Endothelial cell of umbilical vein (primary cell): ENCODE measurements around the gene SARS2. TPM values are rescaled to one million over a fixed set of nuclear protein-coding genes. Genes with fewer than 3 reads are reported as not detected.

Experiments used
- BruUV-seq: library from RNA; stranded (reverse); fragments of 400-500 nt; replicated peaks from 2 replicates; lab custom pipeline; 2021; lab: Mats Ljungman, UMichigan
- CTCF ChIA-PET: fragments of 300-600, 350-600 bp; sonication (Branson Sonifier 250); formaldehyde crosslinking; loops from one replicate; lab custom pipeline; 2021; ENCODE audit warnings: antibody characterized with exemption, inconsistent platforms; lab: Charles Lee
- POLR2A ChIA-PET: fragments of 300-600, 350-600 bp; sonication (Branson Sonifier 250); formaldehyde crosslinking; loops from one replicate; lab custom pipeline; 2021; ENCODE audit warnings: antibody characterized with exemption, inconsistent platforms; lab: Charles Lee
- DNase-seq: peaks from one replicate; pipeline ENCODE4 v3.0.0-alpha.2; 2011; ENCODE audit warnings: low read depth, low spot score
- FAIRE-seq: peaks from 2 replicates; lab custom pipeline; 2011; peaks lifted over from hg19 to GRCh38; lab: Jason Lieb, UNC
- H2AFZ ChIP-seq: 2 replicates; pipeline ENCODE4 v1.6.0; 2012; ENCODE audit warnings: low read depth, low read length, control low read depth, inconsistent platforms
- H3K27ac ChIP-seq: 2 replicates; pipeline ENCODE4 v1.5.1; 2011; ENCODE audit warnings: low read depth, mild to moderate bottlenecking, control low read depth, low read length, moderate library complexity; ENCODE audit not compliant: insufficient read depth
- H3K27me3 ChIP-seq, 2 experiments: 2 replicates each; pipeline versions ENCODE4 v1.6.0 to v1.6.1; 2011; ENCODE audit warnings: low read length in 2 of 2, mixed read lengths in 1 of 2; ENCODE audit not compliant: control insufficient read depth in 2 of 2, insufficient read depth in 2 of 2
- H3K36me3 ChIP-seq, 2 experiments: 2 replicates in 1 of 2; 3 replicates in 1 of 2; pipeline ENCODE4 v1.5.1; 2011; ENCODE audit warnings: low read length in 2 of 2, mild to moderate bottlenecking in 1 of 2, moderate library complexity in 1 of 2; ENCODE audit not compliant: control insufficient read depth in 2 of 2, insufficient read depth in 2 of 2; ENCODE audit errors: extremely low read depth in 1 of 2
- H3K4me1 ChIP-seq: 3 replicates; pipeline ENCODE4 v1.5.1; 2011; ENCODE audit warnings: mild to moderate bottlenecking, low read length; ENCODE audit not compliant: control insufficient read depth, insufficient read depth; ENCODE audit errors: extremely low read depth
- H3K4me2 ChIP-seq: 2 replicates; pipeline ENCODE4 v1.6.1; 2011; ENCODE audit warnings: low read length, control low read depth, mixed read lengths; ENCODE audit not compliant: insufficient read depth
- H3K4me3 ChIP-seq, 3 experiments: fragments of 200-600 bp in 1 of 3; sonication (generic), shearing (Covaris generic) in 1 of 3; replicated peaks in 1 of 3; 2 replicates each; pipeline ENCODE4 v1.5.1; 2011 to 2016; ENCODE audit warnings: control low read depth in 3 of 3, low read length in 3 of 3, mild to moderate bottlenecking in 2 of 3, inconsistent platforms in 1 of 3, low read depth in 1 of 3, moderate library complexity in 1 of 3; ENCODE audit not compliant: insufficient read depth in 1 of 3
- H3K79me2 ChIP-seq: 2 replicates; pipeline ENCODE4 v1.6.0; 2012; ENCODE audit warnings: low read length, inconsistent platforms; ENCODE audit not compliant: control insufficient read depth, insufficient read depth
- H3K9ac ChIP-seq: replicated peaks from 2 replicates; pipeline ENCODE3; 2011; ENCODE audit warnings: low read length, control low read depth; ENCODE audit not compliant: insufficient read depth; ENCODE audit errors: extremely low read depth
- H3K9me1 ChIP-seq: replicated peaks from 3 replicates; pipeline ENCODE4 v1.6.0; 2011; ENCODE audit warnings: mild to moderate bottlenecking, low read length; ENCODE audit not compliant: control insufficient read depth, insufficient read depth; ENCODE audit errors: extremely low read depth
- H3K9me3 ChIP-seq: replicated peaks from 2 replicates; pipeline ENCODE4 v1.5.1; 2012; ENCODE audit warnings: low read length, inconsistent platforms; ENCODE audit not compliant: control insufficient read depth, insufficient read depth
- H4K20me1 ChIP-seq: replicated peaks from 2 replicates; pipeline ENCODE3; 2011; ENCODE audit warnings: mild to moderate bottlenecking, low read length; ENCODE audit not compliant: control insufficient read depth, insufficient read depth; ENCODE audit errors: extremely low read depth
- EZH2 ChIP-seq: IDR thresholded peaks from 2 replicates; pipeline ENCODE4 v1.6.1; 2012; ENCODE audit warnings: borderline replicate concordance, low read depth, mild to moderate bottlenecking, moderate library complexity, low read length, inconsistent platforms; ENCODE audit not compliant: severe bottlenecking
- FOS ChIP-seq: IDR thresholded peaks from 2 replicates; pipeline ENCODE4 v1.6.1; 2011; ENCODE audit warnings: mild to moderate bottlenecking, low read length, moderate library complexity, borderline replicate concordance; ENCODE audit not compliant: insufficient read depth
- GATA2 ChIP-seq: IDR thresholded peaks from 2 replicates; pipeline ENCODE4 v1.7.0; 2011; ENCODE audit warnings: low read depth, mild to moderate bottlenecking, moderate library complexity, mixed read lengths, low read length; ENCODE audit not compliant: insufficient read length, insufficient read depth
- JUN ChIP-seq: IDR thresholded peaks from 2 replicates; pipeline ENCODE4 v1.6.1; 2011; ENCODE audit warnings: borderline replicate concordance, low read depth; ENCODE audit not compliant: insufficient read length, insufficient read depth
- MYC ChIP-seq: IDR thresholded peaks from one replicate; pipeline ENCODE4 v1.6.1; 2011; ENCODE audit warnings: mild to moderate bottlenecking, low read depth, low read length
- POLR2A ChIP-seq: IDR thresholded peaks from 2 replicates; pipeline ENCODE4 v1.6.1; 2012; ENCODE audit warnings: low read depth, mild to moderate bottlenecking, control low read depth, low read length
- POLR2AphosphoS5 ChIP-seq: IDR thresholded peaks from 2 replicates; pipeline ENCODE4 v1.6.1; 2012; ENCODE audit warnings: low read depth, mild to moderate bottlenecking, control low read depth, low read length, moderate library complexity; ENCODE audit not compliant: insufficient read depth
- dilution Hi-C: fragments of 300-500 bp; cut with MboI; formaldehyde crosslinking; loops from one replicate; pipeline ENCODE4 v1.15.0; 2019; ENCODE audit warnings: low sequenced_read_pairs; ENCODE audit not compliant: extremely low pct_ligation_motif_present
- intact Hi-C: fragments of 100-400 bp; cut with micrococcal nuclease; formaldehyde crosslinking; loops from one replicate; pipeline ENCODE4 v1.10.0; 2022
- polyA plus RNA-seq, 4 experiments: library from polyadenylated mRNA; depleted of rRNA in 3 of 4; stranded (reverse) in 3 of 4; unstranded in 1 of 4; fragments of >200 nt; gene quantifications; 2 replicates each; pipeline versions ENCODE4 v1.2.1 to v1.2.3, GENCODE V29; 2011 to 2012; ENCODE audit warnings: missing spikeins in 1 of 4
- total RNA-seq: library from RNA; stranded (reverse); gene quantifications from 2 replicates; pipeline ENCODE4 v1.2.3, GENCODE V29; 2021
- TF ChIP-seq, protein P1 (sequence below), 2 donors: IDR thresholded peaks; 1 replicate in 1 of 2; 2 replicates in 1 of 2; pipeline ENCODE4 v1.5.1; 2011; ENCODE audit warnings: low read length in 2 of 2, mild to moderate bottlenecking in 2 of 2, moderate library complexity in 2 of 2, control low read depth in 1 of 2, inconsistent platforms in 1 of 2, low read depth in 1 of 2; ENCODE audit not compliant: insufficient read depth in 1 of 2; ENCODE audit errors: extremely low read depth in 1 of 2
- TF ChIP-seq, protein P2 (sequence below): IDR thresholded peaks from 2 replicates; pipeline ENCODE4 v1.6.1; 2011; ENCODE audit not compliant: insufficient read depth, insufficient read length

Gene SARS2
- total and polyA plus RNA-seq, 2 donors (not counting 3 experiments of a cell fraction or from before 2014, with no cell fraction given): 40.3 to 43.7 TPM

DNA sequence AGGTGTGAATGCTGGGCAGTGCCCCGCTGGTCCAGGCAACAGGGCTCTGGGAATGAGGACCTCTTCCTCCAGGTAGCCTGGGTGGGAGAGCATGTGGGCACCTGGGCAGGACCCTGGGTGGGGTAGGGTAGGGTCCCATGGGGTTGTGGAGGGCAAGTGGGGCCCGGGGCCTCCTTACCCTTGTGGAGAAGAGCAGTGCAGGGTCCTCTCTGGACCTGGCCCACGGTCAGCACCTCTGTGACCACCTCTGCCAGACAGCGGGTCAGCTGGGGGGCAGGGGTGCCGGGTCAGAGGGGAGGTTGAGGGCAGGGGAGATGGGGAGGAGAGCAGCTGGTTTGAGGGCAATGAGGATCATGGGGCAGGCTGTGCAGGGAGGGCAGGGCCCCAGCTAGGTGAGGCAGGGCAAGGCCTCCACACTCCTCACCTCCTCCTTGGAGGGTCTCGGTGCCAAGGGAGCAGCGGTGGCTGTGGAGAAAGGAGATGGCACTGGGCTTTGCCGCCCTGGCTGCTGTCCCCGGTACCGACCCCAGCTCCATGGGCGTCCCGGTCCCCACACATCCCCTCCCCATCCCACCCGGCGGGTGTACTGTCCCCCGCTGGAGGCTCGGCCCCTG, 19.1 kb downstream of the SARS2 start:
- ChIA-PET CTCF (interaction anchor here (1.2 to 1.6 kb wide), 3 partner anchors 9 to 24 kb away, joined by 3 to 4 read pairs (median 4); partner anchors contain the start of gene NFKBIB), POLR2A (no interaction called here)
- no peak overlapping the region for H3K4me3 ChIP-seq
- no peaks in the 10 kb centered on the region for H3K9me3 ChIP-seq
- H4K20me1 ChIP-seq: no peaks in the 10 kb centered on the region
- TF ChIP-seq MYC (no peak), GATA2 (no peak), POLR2A (no peak), POLR2AphosphoS5 (no peak), JUN (no peak), FOS (no peak), EZH2 (no peak)
- TF ChIP-seq, protein P1, sequence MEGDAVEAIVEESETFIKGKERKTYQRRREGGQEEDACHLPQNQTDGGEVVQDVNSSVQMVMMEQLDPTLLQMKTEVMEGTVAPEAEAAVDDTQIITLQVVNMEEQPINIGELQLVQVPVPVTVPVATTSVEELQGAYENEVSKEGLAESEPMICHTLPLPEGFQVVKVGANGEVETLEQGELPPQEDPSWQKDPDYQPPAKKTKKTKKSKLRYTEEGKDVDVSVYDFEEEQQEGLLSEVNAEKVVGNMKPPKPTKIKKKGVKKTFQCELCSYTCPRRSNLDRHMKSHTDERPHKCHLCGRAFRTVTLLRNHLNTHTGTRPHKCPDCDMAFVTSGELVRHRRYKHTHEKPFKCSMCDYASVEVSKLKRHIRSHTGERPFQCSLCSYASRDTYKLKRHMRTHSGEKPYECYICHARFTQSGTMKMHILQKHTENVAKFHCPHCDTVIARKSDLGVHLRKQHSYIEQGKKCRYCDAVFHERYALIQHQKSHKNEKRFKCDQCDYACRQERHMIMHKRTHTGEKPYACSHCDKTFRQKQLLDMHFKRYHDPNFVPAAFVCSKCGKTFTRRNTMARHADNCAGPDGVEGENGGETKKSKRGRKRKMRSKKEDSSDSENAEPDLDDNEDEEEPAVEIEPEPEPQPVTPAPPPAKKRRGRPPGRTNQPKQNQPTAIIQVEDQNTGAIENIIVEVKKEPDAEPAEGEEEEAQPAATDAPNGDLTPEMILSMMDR (IDR thresholded peaks at IDR 0.05; ENCODE audit: extremely low read depth in 1 of 2, insufficient read depth in 1 of 2, low read depth in 1 of 2, low read length in 2 of 2): no peak
- TF ChIP-seq, protein P2, sequence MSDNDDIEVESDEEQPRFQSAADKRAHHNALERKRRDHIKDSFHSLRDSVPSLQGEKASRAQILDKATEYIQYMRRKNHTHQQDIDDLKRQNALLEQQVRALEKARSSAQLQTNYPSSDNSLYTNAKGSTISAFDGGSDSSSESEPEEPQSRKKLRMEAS: no peak
- DNase-seq (no peak), FAIRE-seq (no peak)
- no TSS peak for BruUV-seq
- H3K4me1 ChIP-seq: no peaks in the 10 kb centered on the region
- H3K4me2 ChIP-seq: no peak overlapping the region
- peaks cover 0 to 9% of the 10 kb centered on the region in 2 experiments for H3K36me3 ChIP-seq
- dilution Hi-C loops (no loop called here), intact Hi-C loops (no loop called here)
- H3K27me3 ChIP-seq: no peaks in the 10 kb centered on the region
- H3K9me1 ChIP-seq: no peaks in the 10 kb centered on the region
- H3K9ac ChIP-seq: no peak overlapping the region
- no peak overlapping the region for H3K27ac ChIP-seq
- H2AFZ ChIP-seq: no peak overlapping the region
- H3K79me2 ChIP-seq: no peaks in the 10 kb centered on the region
